ENCODE data around the gene MT1A.

The MT1A gene

GRCh38 chr16:56632156-56632847 lies 6.2 kb upstream of the MT1A start, which contains the start of gene MT1M:
MT1M (plus strand) TSS chr16:56632659; CDS start chr16:56632732, 73 bp downstream.
- DNase-seq, result peak; percentile 66

- DNase-seq, result no peak
These were observed 5.6 kb upstream of the MT1A start for GRCh38 chr16:56632848-56633365.

GRCh38 chr16:56633535-56633934 lies 4.9 kb upstream of the MT1A start:
- no peak for DNase-seq

- DNase-seq, result no peak
These were observed 3.6 kb upstream of the MT1A start for GRCh38 chr16:56634715-56635440.

GRCh38 chr16:56635441-56635967 lies 3.0 kb upstream of the MT1A start:
- DNase-seq, result no peak

- DNase-seq, result no peak
These were observed 1.7 kb upstream of the MT1A start for GRCh38 chr16:56636616-56637413.

GRCh38 chr16:56639045-56639444 lies 579 bp downstream of the MT1A start:
- DNase-seq, result no peak

GRCh38 chr16:56640076-56640475 lies 1.6 kb downstream of the MT1A start:
- DNase-seq, result no peak

- no peak for DNase-seq
These were observed 2.7 kb downstream of the MT1A start for GRCh38 chr16:56641166-56641565.

GRCh38 chr16:56643080-56643778 lies 4.8 kb downstream of the MT1A start:
- DNase-seq, result no peak

GRCh38 chr16:56643833-56644232 lies 5.4 kb downstream of the MT1A start:
- no peak for DNase-seq

GRCh38 chr16:56645311-56645710 lies 6.8 kb downstream of the MT1A start:
- no peak for DNase-seq

- no peak for DNase-seq
These were observed 7.4 kb downstream of the MT1A start for GRCh38 chr16:56645838-56646237.

- DNase-seq, result no peak
These were observed 9.4 kb downstream of the MT1A start for GRCh38 chr16:56647641-56648431.

- no peak for DNase-seq
These were observed 10.8 kb downstream of the MT1A start for GRCh38 chr16:56649271-56649670.

- no peak for DNase-seq
These were observed 11.4 kb downstream of the MT1A start for GRCh38 chr16:56649820-56650219.

GRCh38 chr16:56651586-56651985 lies 13.1 kb downstream of the MT1A start, which contains the start of gene MT1B:
MT1B (plus strand) TSS chr16:56651886; CDS start chr16:56651954, 68 bp downstream.
- no peak for DNase-seq

GRCh38 chr16:56652600-56652999 lies 14.1 kb downstream of the MT1A start:
- DNase-seq, result no peak

- DNase-seq, result no peak
These were observed 14.8 kb downstream of the MT1A start for GRCh38 chr16:56653218-56653617.

GRCh38 chr16:56657555-56658326 lies 19.3 kb downstream of the MT1A start, which contains the start of gene MT1F:
MT1F (plus strand) TSS chr16:56657959; CDS start chr16:56658059, 100 bp downstream.
- no peak for DNase-seq

Data from right forelimb (tissue), 1 donor.